PC-9 (cell line): ENCODE measurements around the gene OR2V1. TPM values are rescaled to one million over a fixed set of nuclear protein-coding genes. Genes with fewer than 3 reads are reported as not detected.

Experiments used
- BruUV-seq: library from RNA; stranded (reverse); fragments of 400-500 nt; replicated peaks from 2 replicates; lab custom pipeline; 2021; lab: Mats Ljungman, UMichigan
- CTCF ChIA-PET: fragments of 300-600 bp; sonication (Branson Sonifier 250); formaldehyde crosslinking; loops from one replicate; lab custom pipeline; 2022; ENCODE audit warnings: antibody characterized with exemption; lab: Charles Lee
- POLR2A ChIA-PET: fragments of 300-600 bp; sonication (Branson Sonifier 250); formaldehyde crosslinking; loops from one replicate; lab custom pipeline; 2022; ENCODE audit warnings: antibody characterized with exemption; ENCODE audit not compliant: unreplicated experiment; lab: Charles Lee
- DNase-seq, 2 experiments: peaks; one replicate each; pipeline versions ENCODE4 v3.0.0 to v3.0.0-alpha.2; 2015 to 2022; ENCODE audit warnings: mixed read lengths in 1 of 2
- H2AFZ ChIP-seq: fragments of 200-600 bp; sonication (generic); 2 replicates; pipeline ENCODE4 v1.8.1; 2017; ENCODE audit warnings: antibody characterized with exemption
- H3F3A ChIP-seq: fragments of 200-600 bp; sonication (generic); 2 replicates; pipeline ENCODE4 v1.8.1; 2017; ENCODE audit warnings: antibody characterized with exemption, mild to moderate bottlenecking, low read depth; ENCODE audit not compliant: insufficient read depth
- H3K27ac ChIP-seq: fragments of 200-600 bp; sonication (generic); 2 replicates; pipeline ENCODE4 v1.6.1; 2016; ENCODE audit warnings: mixed run types
- H3K27me3 ChIP-seq: fragments of 200-600 bp; sonication (generic); 2 replicates; pipeline ENCODE4 v1.6.1; 2016; ENCODE audit warnings: low read depth, mixed run types; ENCODE audit not compliant: insufficient read depth
- H3K36me3 ChIP-seq: fragments of 200-600 bp; sonication (generic); 2 replicates; pipeline ENCODE4 v1.6.1; 2016; ENCODE audit warnings: low read depth, mixed run types
- H3K4me1 ChIP-seq: fragments of 200-600 bp; sonication (generic); replicated peaks from 2 replicates; pipeline ENCODE4 v1.6.1; 2016; ENCODE audit warnings: mixed run types; ENCODE audit not compliant: insufficient read depth
- H3K4me2 ChIP-seq: fragments of 200-600 bp; sonication (generic); 2 replicates; pipeline ENCODE4 v1.6.1; 2017; ENCODE audit warnings: mixed run types
- H3K4me3 ChIP-seq: fragments of 200-600 bp; sonication (generic); 2 replicates; pipeline ENCODE4 v1.6.1; 2016; ENCODE audit warnings: mixed run types
- H3K79me2 ChIP-seq: fragments of 200-600 bp; sonication (generic); 2 replicates; pipeline ENCODE4 v1.6.1; 2017; ENCODE audit warnings: low read depth, mixed run types
- H3K9me2 ChIP-seq: fragments of 200-600 bp; sonication (generic); 2 replicates; pipeline ENCODE4 v1.8.1; 2017; ENCODE audit warnings: mild to moderate bottlenecking; ENCODE audit not compliant: insufficient read depth
- H3K9me3 ChIP-seq: fragments of 200-600 bp; sonication (generic); 2 replicates; pipeline ENCODE4 v1.8.1; 2016; ENCODE audit warnings: low read depth; ENCODE audit not compliant: insufficient read depth
- H4K20me1 ChIP-seq: fragments of 200-600 bp; sonication (generic); 2 replicates; pipeline ENCODE4 v1.8.1; 2017; ENCODE audit not compliant: insufficient read depth
- EZH2 ChIP-seq: fragments of 200-600 bp; sonication (generic); IDR thresholded peaks from 2 replicates; pipeline ENCODE4 v1.8.0; 2017; ENCODE audit warnings: antibody characterized with exemption, low read depth
- intact Hi-C: fragments of 100-400 bp; cut with micrococcal nuclease; formaldehyde crosslinking; loops from one replicate; pipeline ENCODE4 v1.10.0; 2022; ENCODE audit not compliant: unreplicated experiment
- total RNA-seq: library from RNA; stranded (reverse); gene quantifications from 2 replicates; pipeline ENCODE4 v1.2.3, GENCODE V29; 2021
- TF ChIP-seq, protein P1 (sequence below): fragments of 200-600 bp; sonication (generic); conservative IDR thresholded peaks from 2 replicates; pipeline ENCODE4 v1.6.1; 2017; ENCODE audit warnings: mixed run types, antibody characterized with exemption, mild to moderate bottlenecking, moderate library complexity

The OR2V1 gene
- total RNA-seq, 1 experiment from 2014 or later: not detected

DNA sequence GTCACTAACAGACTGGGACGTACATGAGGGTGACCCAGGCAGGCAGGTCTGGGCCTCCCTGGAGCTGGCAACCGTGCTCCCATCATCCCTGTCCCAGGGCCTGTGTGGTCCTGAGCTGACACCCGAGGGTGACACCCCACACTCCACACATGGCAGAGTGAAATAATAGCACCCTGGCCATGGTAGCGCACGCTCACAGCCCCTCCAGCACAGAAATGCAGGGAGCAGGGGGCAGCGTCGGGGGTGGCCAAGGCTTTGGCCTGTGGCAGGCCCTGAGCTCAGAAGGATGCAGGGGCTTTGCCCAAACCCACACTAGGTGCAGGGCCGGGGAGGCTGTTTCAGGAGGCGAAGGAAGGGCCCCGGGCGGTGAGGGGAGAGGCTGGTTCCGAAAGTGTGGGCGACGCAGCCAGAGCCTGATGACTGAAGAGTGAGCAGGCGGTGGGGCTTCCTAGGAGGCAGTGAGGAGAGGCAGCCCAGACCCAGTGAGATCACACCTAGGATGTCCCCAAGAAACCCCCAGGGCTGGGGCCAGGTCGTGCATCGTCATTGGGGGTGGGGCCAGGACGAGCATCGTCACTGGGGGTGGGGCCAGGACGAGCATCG lies 29.3 kb upstream of the OR2V1 start:
- H3K4me3 ChIP-seq: peak overlapping the region; percentile 30; the same call in 1 of the 2 replicates
- H3K4me1 ChIP-seq: peaks cover 17% of the 10 kb centered on the region
- peaks cover 22% of the 10 kb centered on the region; the same call in 1 of the 2 replicates for H3F3A ChIP-seq
- H3K9me3 ChIP-seq: no peaks in the 10 kb centered on the region
- no peaks in the 10 kb centered on the region for H3K36me3 ChIP-seq
- H4K20me1 ChIP-seq: no peaks in the 10 kb centered on the region
- H3K9me2 ChIP-seq: no peaks in the 10 kb centered on the region
- H3K27ac ChIP-seq: peak overlapping the region; percentile 84
- intact Hi-C loops: no loop called here
- TSS peak; percentile 99 for BruUV-seq
- no peak overlapping the region for H2AFZ ChIP-seq
- DNase-seq: peak in 1 of 2 experiments; percentile 58
- H3K4me2 ChIP-seq: peak overlapping the region; percentile 53
- TF ChIP-seq, protein P1, sequence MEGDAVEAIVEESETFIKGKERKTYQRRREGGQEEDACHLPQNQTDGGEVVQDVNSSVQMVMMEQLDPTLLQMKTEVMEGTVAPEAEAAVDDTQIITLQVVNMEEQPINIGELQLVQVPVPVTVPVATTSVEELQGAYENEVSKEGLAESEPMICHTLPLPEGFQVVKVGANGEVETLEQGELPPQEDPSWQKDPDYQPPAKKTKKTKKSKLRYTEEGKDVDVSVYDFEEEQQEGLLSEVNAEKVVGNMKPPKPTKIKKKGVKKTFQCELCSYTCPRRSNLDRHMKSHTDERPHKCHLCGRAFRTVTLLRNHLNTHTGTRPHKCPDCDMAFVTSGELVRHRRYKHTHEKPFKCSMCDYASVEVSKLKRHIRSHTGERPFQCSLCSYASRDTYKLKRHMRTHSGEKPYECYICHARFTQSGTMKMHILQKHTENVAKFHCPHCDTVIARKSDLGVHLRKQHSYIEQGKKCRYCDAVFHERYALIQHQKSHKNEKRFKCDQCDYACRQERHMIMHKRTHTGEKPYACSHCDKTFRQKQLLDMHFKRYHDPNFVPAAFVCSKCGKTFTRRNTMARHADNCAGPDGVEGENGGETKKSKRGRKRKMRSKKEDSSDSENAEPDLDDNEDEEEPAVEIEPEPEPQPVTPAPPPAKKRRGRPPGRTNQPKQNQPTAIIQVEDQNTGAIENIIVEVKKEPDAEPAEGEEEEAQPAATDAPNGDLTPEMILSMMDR: no peak
- TF ChIP-seq EZH2: no peak
- no peaks in the 10 kb centered on the region for H3K79me2 ChIP-seq
- no peaks in the 10 kb centered on the region for H3K27me3 ChIP-seq
- CTCF ChIA-PET: no interaction called here
- POLR2A ChIA-PET: no interaction called here

DNA sequence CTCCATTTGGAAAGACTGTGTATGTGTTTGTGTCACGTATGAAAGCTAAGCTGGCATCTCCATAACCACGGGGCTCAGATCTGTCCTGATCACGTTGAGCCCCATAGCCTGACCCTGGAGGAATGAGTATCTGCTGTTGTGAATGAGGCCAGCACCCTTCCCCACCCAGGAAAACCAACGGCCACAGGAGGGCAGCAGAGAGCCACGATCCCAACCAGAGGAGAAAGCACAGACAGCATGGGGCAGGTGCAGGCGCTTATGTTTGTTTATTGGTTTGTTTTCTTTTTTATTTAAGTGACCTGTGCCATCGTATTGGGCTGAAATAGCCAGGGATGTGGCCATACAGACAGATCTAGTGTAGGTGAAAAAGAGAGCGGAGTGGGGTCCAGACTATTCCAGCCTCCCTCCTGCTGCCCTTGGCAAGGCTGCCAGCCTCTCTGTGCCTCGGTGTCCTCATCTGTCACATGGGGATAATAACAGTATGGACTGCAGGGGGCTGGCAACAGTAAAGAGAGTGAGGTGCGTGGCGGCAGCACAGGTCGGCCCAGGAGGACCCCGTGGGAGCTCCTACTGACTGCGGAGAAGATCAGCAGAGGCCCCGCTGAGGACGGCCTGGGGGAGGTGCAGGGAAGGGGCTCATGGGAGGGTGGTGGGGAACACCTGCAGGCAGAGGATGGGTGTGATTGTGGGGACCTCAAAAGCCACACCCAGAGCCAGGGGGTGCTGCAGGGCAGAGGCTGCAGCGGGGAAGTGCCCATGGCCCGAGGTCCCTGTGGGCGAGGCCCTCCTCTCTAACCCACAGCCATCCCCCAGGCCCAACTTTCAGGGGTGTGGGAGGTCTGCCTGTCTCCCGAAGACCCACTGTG lies 28.6 kb upstream of the OR2V1 start:
- Histone ChIP-seq H3K79me2 (no peaks in the 10 kb centered on the region), H3K36me3 (no peaks in the 10 kb centered on the region), H2AFZ (no peak overlapping the region), H3K4me3 (no peak overlapping the region), H4K20me1 (no peaks in the 10 kb centered on the region), H3F3A (peaks cover 22% of the 10 kb centered on the region; the same call in 1 of the 2 replicates), H3K4me1 (peaks cover 17% of the 10 kb centered on the region), H3K9me2 (no peaks in the 10 kb centered on the region), H3K4me2 (peak overlapping the region; percentile 36), H3K27me3 (no peaks in the 10 kb centered on the region), H3K27ac (peak overlapping the region; percentile 84), H3K9me3 (no peaks in the 10 kb centered on the region)
- DNase-seq: peak; percentile 75 to 93
- intact Hi-C loops: loop anchor here (1.0 kb wide), 2 partner anchors 290 to 375 kb away; no protein-coding TSS in a partner anchor
- ChIA-PET CTCF (no interaction called here), POLR2A (no interaction called here)
- no TSS peak for BruUV-seq
- TF ChIP-seq EZH2: no peak
- TF ChIP-seq, protein P1: peak; percentile 90

DNA sequence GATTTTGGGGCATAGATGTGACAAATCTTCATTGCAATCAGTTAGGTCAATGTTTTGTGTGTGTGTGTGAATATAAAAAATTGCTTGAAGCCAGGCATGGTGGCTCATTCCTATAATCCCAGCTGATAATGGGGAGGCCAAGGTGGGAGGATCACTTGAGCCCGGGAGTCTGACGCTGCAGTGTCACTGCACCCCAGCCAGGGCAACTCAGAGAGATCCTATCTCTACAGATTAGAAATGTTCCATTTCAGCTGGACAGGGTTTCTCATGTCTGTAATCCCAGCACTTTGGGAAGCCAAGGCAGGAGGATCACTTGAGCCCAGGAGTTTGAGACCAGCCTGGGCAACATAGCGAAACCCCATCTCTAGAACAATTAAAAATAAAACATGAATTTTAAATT lies 27.9 kb upstream of the OR2V1 start:
- H3K27me3 ChIP-seq: no peaks in the 10 kb centered on the region
- no peaks in the 10 kb centered on the region for H3K36me3 ChIP-seq
- no peaks in the 10 kb centered on the region for H3K79me2 ChIP-seq
- no peak for DNase-seq
- peaks cover 25% of the 10 kb centered on the region for H3F3A ChIP-seq
- intact Hi-C loops: loop anchor here (1.0 kb wide), 2 partner anchors 290 to 375 kb away; no protein-coding TSS in a partner anchor
- TF ChIP-seq, protein P1: no peak
- no peak for TF ChIP-seq EZH2
- H3K9me2 ChIP-seq: no peaks in the 10 kb centered on the region
- POLR2A ChIA-PET: no interaction called here
- H3K4me2 ChIP-seq: no peak overlapping the region
- peaks cover 19% of the 10 kb centered on the region for H3K4me1 ChIP-seq
- H3K27ac ChIP-seq: no peak overlapping the region
- H2AFZ ChIP-seq: no peak overlapping the region
- H3K9me3 ChIP-seq: no peaks in the 10 kb centered on the region
- H3K4me3 ChIP-seq: no peak overlapping the region
- H4K20me1 ChIP-seq: no peaks in the 10 kb centered on the region
- BruUV-seq: no TSS peak
- CTCF ChIA-PET: interaction anchor here (0.7 kb wide), 1 partner anchor 59 kb away, joined by 3 read pairs; no protein-coding TSS in a partner anchor
